Measurements from ENCODE around the gene DPEP2. TPM values are rescaled to one million over a fixed set of nuclear protein-coding genes. Genes with fewer than 3 reads are reported as not detected.

The DPEP2 gene
- total and polyA plus RNA-seq, 2 of the 13 experiments (the other 11 are each of a cell fraction or from before 2014, with no cell fraction given) = 0.18 TPM; not detected in 1

DNA sequence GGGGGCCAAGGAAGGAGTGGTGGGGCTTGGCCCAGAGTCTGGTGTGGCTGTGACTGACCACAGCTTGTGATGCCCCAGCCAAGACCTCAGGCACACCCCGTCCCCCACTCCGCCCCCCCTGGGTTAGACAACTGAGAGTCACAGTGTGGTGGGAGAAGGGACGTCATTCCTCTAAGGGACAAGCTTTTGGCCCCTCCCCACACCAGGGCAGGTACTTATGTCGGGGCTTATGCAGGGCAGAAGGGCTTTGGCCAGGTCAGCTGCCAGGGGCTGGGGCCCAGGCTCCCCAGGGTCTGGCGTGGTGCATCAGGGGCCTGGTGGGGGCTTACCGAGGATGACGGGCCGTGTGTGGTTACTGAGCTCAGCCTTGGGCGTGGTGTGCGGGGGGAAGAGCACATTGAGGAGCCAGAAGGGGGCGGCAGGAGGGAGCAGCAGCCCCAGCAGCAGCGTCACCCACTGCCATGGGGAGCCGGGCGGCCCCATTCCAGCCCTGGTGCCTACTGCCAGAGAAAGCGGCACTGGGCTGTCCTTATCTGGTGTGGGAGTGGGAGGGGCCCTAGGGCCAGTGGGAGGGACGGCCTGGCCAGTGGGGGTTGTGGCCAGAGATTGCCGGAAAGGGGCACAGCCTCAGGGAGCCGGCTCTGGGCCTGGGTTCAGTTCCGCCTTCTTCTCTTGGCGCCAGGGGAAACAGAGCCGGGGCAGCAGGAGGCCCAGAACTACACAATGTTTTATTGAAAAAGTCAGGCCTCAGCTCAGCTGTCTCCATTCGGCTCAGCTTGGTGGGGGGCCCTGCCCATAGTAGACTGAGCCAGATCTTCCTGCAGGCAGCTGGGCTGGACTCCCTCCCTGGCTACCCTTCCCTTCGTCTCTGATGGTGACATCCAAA, 55.4 kb downstream of the DPEP2 start, which contains the start of gene LCAT (continued):
- peak; percentile 96; the same call in 1 of the 2 replicates for TF ChIP-seq FIP1L1 (IDR thresholded peaks at IDR 0.05; ENCODE audit: borderline replicate concordance, insufficient read depth, low read depth, low read length)
- TF ChIP-seq, protein P1, sequence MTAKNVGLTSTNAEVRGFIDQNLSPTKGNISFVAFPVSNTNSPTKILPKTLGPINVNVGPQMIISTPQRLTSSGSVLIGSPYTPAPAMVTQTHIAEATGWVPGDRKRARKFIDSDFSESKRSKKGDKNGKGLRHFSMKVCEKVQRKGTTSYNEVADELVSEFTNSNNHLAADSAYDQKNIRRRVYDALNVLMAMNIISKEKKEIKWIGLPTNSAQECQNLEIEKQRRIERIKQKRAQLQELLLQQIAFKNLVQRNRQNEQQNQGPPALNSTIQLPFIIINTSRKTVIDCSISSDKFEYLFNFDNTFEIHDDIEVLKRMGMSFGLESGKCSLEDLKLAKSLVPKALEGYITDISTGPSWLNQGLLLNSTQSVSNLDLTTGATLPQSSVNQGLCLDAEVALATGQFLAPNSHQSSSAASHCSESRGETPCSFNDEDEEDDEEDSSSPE (CRISPR knock-in tag; IDR thresholded peaks at IDR 0.05) = peak; percentile 40; the same call in 1 of the 2 replicates
- TF ChIP-seq AGO2 (optimal IDR thresholded peaks at IDR 0.05; ENCODE audit: low read depth, low read length) = peak; percentile 99
- TF ChIP-seq HHEX (CRISPR knock-in tag; IDR thresholded peaks at IDR 0.05) = no peak
- no peak for TF ChIP-seq PAWR (CRISPR knock-in tag; IDR thresholded peaks at IDR 0.05; ENCODE audit: borderline replicate concordance)
- TF ChIP-seq, protein P2, sequence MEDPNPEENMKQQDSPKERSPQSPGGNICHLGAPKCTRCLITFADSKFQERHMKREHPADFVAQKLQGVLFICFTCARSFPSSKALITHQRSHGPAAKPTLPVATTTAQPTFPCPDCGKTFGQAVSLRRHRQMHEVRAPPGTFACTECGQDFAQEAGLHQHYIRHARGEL (CRISPR knock-in tag; IDR thresholded peaks at IDR 0.05) = 0 out of 2 replicates have a peak, but pooled peaks have one; percentile 12
- TF ChIP-seq, protein P3, sequence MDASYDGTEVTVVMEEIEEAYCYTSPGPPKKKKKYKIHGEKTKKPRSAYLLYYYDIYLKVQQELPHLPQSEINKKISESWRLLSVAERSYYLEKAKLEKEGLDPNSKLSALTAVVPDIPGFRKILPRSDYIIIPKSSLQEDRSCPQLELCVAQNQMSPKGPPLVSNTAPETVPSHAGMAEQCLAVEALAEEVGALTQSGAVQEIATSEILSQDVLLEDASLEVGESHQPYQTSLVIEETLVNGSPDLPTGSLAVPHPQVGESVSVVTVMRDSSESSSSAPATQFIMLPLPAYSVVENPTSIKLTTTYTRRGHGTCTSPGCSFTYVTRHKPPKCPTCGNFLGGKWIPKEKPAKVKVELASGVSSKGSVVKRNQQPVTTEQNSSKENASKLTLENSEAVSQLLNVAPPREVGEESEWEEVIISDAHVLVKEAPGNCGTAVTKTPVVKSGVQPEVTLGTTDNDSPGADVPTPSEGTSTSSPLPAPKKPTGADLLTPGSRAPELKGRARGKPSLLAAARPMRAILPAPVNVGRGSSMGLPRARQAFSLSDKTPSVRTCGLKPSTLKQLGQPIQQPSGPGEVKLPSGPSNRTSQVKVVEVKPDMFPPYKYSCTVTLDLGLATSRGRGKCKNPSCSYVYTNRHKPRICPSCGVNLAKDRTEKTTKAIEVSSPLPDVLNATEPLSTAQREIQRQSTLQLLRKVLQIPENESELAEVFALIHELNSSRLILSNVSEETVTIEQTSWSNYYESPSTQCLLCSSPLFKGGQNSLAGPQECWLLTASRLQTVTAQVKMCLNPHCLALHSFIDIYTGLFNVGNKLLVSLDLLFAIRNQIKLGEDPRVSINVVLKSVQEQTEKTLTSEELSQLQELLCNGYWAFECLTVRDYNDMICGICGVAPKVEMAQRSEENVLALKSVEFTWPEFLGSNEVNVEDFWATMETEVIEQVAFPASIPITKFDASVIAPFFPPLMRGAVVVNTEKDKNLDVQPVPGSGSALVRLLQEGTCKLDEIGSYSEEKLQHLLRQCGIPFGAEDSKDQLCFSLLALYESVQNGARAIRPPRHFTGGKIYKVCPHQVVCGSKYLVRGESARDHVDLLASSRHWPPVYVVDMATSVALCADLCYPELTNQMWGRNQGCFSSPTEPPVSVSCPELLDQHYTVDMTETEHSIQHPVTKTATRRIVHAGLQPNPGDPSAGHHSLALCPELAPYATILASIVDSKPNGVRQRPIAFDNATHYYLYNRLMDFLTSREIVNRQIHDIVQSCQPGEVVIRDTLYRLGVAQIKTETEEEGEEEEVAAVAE (CRISPR knock-in tag; IDR thresholded peaks at IDR 0.05; ENCODE audit: borderline replicate concordance) = peak; percentile 46; the same call in 1 of the 2 replicates
- TF ChIP-seq ATF7-NPFF (CRISPR knock-in tag; IDR thresholded peaks at IDR 0.05; ENCODE audit: low read depth) = peak; percentile 95; the same call in 1 of the 2 replicates
- TF ChIP-seq ZNF121 (CRISPR knock-in tag; IDR thresholded peaks at IDR 0.05) = peak; percentile 98
- TF ChIP-seq, protein P4, sequence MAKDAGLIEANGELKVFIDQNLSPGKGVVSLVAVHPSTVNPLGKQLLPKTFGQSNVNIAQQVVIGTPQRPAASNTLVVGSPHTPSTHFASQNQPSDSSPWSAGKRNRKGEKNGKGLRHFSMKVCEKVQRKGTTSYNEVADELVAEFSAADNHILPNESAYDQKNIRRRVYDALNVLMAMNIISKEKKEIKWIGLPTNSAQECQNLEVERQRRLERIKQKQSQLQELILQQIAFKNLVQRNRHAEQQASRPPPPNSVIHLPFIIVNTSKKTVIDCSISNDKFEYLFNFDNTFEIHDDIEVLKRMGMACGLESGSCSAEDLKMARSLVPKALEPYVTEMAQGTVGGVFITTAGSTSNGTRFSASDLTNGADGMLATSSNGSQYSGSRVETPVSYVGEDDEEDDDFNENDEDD (CRISPR knock-in tag; IDR thresholded peaks at IDR 0.05; ENCODE audit: borderline replicate concordance) = 0 out of 2 replicates have a peak, but pooled peaks have one; percentile 22
- TF ChIP-seq HNRNPL (IDR thresholded peaks at IDR 0.05; ENCODE audit: low read depth, low read length) = peak; percentile 96
- TF ChIP-seq ETV5 (CRISPR knock-in tag; IDR thresholded peaks at IDR 0.05; ENCODE audit: borderline replicate concordance) = peak; percentile 54
- 0 out of 2 replicates have a peak, but pooled peaks have one; percentile 43 for TF ChIP-seq MIER3 (CRISPR knock-in tag; IDR thresholded peaks at IDR 0.05; ENCODE audit: borderline replicate concordance)
- peak; percentile 33; the same call in 1 of the 2 replicates for TF ChIP-seq RFXAP (CRISPR knock-in tag; IDR thresholded peaks at IDR 0.05; ENCODE audit: borderline replicate concordance)
- no peak for TF ChIP-seq ZNF432 (CRISPR knock-in tag; IDR thresholded peaks at IDR 0.05; ENCODE audit: borderline replicate concordance)
- TF ChIP-seq ZNF563 (CRISPR knock-in tag; IDR thresholded peaks at IDR 0.05) = peak; percentile 61; the same call in 1 of the 2 replicates
- TF ChIP-seq, protein P5, sequence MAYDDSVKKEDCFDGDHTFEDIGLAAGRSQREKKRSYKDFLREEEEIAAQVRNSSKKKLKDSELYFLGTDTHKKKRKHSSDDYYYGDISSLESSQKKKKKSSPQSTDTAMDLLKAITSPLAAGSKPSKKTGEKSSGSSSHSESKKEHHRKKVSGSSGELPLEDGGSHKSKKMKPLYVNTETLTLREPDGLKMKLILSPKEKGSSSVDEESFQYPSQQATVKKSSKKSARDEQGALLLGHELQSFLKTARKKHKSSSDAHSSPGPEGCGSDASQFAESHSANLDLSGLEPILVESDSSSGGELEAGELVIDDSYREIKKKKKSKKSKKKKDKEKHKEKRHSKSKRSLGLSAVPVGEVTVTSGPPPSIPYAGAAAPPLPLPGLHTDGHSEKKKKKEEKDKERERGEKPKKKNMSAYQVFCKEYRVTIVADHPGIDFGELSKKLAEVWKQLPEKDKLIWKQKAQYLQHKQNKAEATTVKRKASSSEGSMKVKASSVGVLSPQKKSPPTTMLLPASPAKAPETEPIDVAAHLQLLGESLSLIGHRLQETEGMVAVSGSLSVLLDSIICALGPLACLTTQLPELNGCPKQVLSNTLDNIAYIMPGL (CRISPR knock-in tag; IDR thresholded peaks at IDR 0.05; ENCODE audit: borderline replicate concordance in 1 of 2, low read depth in 1 of 2) = 0 out of 4 replicates have a peak, but pooled peaks of 1 of the 2 experiments have one; percentile 24
- TF ChIP-seq ZNF614 (CRISPR knock-in tag; IDR thresholded peaks at IDR 0.05; ENCODE audit: borderline replicate concordance) = no peak

Measured in HepG2 (cell line).